Activated CD8-positive, alpha-beta memory T cell treated with anti-CD3 and anti-CD28 coated beads, Interleukin-2, amount 50 U/mL, for 24 hours (primary cell): Measurements from ENCODE around the gene ABHD17C.

Experiments
- DNase-seq: peaks from one replicate; pipeline ENCODE4 v3.0.0-alpha.2; 2020; ENCODE audit errors: extremely low read depth

Gene ABHD17C

DNA sequence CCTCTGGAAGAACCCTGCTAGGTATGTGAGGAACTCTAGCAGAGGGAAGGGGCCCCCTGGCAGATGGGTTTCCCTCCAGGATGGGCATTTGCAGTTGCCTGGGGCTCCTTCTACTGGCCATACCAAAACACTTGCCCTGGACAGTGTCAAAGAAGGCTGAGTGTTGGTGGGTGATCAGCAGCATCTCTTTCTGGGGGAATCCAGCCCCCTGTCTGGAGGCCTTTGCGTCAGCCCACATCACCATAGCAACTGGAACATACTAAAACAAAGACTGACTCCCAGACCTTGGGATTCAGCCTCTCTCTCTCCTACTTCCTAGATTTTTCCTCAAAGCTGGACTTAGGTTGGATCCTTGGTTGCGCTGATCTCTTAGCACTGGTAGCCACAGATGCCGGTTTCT lies 92.2 kb downstream of the ABHD17C start:
- DNase-seq = no peak

DNA sequence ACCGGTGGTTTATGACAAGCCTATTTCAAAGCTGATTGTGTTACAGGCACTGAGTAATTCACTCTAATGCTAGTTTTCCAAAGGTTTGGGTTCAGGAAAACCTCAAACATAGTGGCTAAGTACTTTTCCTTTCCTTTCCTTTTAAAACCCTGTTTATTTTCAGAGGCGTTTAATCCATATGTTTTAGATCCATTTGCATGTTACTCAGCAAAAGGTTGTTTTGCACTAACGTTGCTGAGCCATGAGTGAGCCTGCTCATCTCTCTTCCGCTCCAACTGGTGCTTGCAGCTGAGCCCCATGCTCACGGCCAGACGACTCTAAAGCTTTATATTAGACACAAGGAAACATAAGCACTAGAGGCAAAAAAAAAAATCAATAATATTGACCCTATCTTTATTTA lies 93.4 kb downstream of the ABHD17C start:
- DNase-seq = no peak

GRCh38 chr15:80789296-80789695 lies 94.2 kb downstream of the ABHD17C start:
- DNase-seq = no peak

DNA sequence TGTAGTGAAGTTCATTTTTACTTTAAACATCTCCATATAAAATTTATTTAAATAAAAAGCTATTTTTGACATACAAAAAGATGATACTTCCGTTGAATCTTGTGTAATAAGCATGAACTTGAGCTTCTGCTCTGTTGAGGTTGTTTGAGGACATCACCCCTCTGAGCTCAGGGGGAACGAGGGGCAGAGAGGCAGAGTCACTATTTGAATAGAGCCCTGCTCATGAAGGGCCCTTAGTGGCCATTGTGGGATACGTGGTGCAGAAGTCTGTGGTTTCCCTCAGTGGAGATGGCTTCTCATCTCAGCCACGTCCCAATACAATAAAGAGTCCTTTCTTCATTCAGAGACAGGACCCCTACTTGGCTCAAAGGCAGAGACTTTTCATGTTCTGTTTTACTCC lies 94.7 kb downstream of the ABHD17C start:
- DNase-seq = no peak

- no peak for DNase-seq
These were observed 95.1 kb downstream of the ABHD17C start for GRCh38 chr15:80790236-80790635.

- no peak for DNase-seq
These were observed 95.9 kb downstream of the ABHD17C start for GRCh38 chr15:80791004-80791403.

DNA sequence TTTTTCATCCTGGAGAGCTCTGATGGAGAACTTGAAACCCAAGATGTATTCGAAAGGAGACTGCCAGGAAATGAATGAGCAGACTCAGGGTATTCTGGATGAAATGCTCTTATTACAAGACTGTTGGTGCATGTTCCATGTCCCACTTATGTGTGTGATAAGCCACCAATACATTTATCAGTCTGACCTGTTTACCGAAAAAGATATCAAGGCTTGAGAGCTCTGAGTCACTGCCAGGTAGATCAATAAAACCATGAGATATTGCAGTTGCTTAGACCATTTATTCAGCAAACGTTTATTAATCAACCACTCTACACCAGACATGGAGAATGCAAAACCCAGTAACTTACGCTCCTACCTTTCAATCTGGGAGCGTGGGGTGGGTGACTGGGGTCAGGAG lies 101.3 kb downstream of the ABHD17C start:
- DNase-seq = no peak

- no peak for DNase-seq
These were observed 103.8 kb downstream of the ABHD17C start for GRCh38 chr15:80798911-80799310.

DNA sequence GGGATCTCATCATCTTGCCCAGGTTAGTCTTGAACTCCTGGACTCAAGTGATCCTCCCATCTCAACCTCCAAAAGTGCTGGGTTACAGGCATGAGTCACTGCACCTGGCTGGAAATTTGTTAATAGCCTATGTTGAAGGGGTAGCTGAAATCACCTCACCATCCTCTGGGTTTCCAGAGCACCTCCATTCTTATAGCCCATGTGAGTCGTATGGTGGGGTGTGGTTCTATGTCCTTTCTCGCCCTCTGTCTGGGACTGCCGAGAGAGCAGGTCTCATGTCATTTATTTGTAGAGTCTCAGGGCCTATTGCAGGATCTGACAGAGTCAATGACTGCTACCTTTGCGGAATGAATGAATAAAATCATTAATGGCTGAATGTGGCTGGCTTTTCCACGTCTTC lies 105.0 kb downstream of the ABHD17C start:
- no peak for DNase-seq

DNA sequence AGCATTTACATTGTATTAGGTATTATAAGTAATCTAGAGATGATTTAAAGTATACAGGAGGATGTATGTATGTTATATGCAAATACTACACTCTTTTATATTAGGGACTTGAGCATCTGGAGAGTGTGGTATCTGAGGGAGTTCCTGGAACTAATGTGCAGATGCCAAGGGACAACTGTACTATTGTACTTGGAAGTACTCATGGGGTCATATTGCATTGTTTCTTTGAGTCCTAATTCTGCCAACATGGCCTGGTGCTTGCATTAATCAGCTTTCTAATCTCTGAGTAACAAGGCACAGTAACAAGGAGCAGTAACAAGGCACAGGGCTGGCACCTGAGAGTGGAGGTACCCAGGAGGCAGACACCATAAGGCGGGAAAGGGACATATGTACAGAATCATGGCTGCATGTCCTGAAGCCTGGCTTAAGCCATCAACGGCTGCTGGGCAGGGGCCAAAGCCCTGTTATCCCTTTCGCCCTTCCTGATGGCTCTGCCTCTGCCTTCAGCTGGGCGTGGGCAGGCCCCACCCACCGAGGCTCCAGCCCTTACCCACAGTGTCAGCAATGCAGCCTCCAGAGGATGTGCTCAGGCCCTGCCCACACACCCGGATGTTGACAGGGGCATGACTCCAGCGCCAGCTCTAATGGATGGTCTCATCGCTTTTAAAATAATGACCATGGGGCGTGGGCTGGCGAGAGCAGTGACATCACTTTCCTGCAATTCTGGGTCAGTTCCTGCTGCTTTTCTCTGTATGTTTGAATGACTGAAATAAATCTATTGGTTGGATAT lies 107.0 kb downstream of the ABHD17C start:
- DNase-seq = no peak

DNA sequence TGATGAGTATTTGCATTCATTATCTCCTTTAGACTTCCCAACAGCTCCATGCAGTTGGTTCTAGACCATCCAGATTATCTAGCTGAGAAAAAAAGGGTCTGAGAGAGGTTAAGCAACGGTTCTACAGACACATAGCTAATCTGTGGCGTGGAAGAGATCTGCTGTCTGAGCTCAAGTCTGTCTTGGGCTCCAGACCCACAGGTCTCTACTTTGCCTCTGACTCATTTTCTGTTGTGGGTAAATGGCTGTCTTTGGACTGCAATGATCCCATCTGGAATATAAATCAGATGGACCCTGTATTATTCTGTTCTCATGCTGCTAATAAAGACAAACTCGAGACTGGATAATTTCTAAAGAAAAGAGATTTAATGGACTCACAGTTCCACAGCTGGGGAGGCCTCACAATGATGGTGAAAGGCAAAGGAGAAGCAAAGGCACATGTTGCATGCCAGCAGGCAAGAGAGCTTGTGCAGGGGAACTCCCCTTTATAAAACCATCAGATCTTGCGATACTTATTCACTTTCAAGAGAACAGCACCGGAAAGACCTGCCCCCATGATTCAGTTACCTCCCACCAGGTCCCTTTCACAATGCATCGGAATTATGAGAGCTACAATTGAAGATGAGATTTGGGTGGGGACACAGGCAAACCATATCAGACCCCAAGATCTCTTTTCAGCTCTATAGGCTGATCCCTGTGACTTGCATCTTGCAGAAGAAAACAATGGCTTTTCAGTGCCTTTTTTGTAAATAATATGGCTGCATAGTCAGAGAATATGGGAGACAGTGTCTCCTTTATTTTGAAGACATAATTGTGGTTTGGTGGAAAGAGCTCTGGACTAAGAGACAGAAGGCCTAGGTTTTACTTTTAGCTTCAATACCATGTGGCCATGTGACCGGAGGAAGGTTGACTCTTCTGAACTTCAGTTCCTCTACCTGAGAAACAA lies 108.7 kb downstream of the ABHD17C start:
- no peak for DNase-seq

DNA sequence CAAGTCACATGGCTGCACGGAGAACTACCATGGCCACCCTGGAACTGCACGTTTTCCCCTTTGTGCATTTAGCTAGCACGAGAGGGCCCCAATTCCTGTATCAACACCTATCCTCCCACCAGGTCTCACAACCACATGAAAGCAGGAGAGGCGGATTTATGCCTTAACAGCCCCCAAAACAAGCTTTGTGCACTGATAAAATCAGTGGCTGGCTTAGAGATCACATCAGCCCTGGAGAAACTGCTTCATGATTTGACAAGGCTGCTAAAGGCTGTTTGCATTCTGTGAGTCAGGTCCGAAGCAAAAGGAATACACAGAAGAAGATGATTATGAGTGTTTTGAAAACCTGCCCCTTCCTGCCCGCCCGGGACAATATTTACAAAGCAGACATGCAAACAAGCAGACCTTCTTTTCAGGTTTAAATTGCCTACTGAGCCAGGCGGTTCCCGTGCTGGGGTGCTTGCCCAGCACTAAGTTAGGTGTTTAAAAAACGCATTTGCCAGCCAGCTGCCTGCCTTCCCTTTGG lies 109.9 kb downstream of the ABHD17C start:
- DNase-seq = no peak
